Stimulated activated CD8-positive, alpha-beta memory T cell treated with anti-CD3 and anti-CD28 coated beads, Interleukin-4, amount 100 ng/mL, for 4 hours (primary cell): Measurements from ENCODE around the gene SYT4.

Experiments
- DNase-seq, 2 donors: peaks; one replicate each; pipeline ENCODE4 v3.0.0-alpha.2; 2020; ENCODE audit warnings: low read depth in 2 of 2, low spot score in 1 of 2

The SYT4 gene

DNA sequence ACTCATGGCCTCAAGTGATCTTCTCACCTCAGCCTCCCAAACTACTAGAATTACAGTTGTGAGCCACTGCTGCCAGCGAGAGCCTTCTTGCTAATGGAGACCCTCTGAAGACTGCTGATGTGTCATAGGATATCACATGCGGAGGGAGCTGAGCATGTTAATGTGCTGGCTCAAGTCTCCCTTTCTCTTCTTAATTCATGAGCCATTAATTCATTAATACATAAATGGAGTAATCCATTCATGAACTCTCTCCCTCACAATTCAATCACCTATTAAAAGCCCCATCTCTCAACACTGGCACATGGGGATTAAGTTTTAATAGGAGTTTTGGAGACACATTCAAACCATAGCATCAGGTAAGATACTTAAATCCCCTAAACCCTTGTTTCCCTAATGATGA lies 54.8 kb downstream of the SYT4 start:
- no peak for DNase-seq

DNA sequence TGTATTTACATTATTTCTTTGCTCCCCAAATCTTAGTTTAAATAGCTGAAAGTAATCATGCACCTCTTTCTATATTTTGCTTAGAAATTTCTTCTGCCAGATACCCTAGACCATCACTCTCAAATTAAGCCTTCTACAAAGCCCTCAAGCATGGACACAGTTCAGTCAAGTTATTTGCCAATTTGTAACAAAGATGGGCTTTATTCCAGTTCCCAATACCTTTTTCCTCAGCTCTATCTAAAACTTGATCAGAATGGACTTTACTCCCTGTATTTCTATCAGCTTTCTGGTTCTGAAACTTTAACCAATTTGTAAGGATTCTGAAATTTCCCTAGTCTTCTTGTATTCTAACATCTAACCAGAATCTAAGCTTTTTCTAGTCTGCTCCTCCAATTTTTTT lies 56.6 kb downstream of the SYT4 start:
- DNase-seq, result no peak
